Body of pancreas (tissue), 4 donors: ENCODE measurements around the gene PRG2. TPM values are rescaled to one million over a fixed set of nuclear protein-coding genes. Genes with fewer than 3 reads are reported as not detected.

ENCODE experiments used
- ATAC-seq: fragments of 150-250 bp; one replicate; pipeline ENCODE4 v1.9.1; 2016
- DNase-seq, 4 donors: peaks; one replicate each; pipeline ENCODE4 v3.0.0-alpha.2; 2019
- H3K27ac ChIP-seq, 4 donors: fragments of 200-600 bp; sonication (generic); 1 replicate in 3 of 4; 2 replicates in 1 of 4; pipeline versions ENCODE4 v1.5.1 to v1.6.1; 2016 to 2019; ENCODE audit warnings: mild to moderate bottlenecking in 1 of 4, mixed read lengths in 1 of 4, moderate library complexity in 1 of 4
- H3K27me3 ChIP-seq, 2 donors: fragments of 200-600 bp; sonication (generic); one replicate each; pipeline ENCODE4 v1.6.0; 2016; ENCODE audit warnings: mild to moderate bottlenecking in 1 of 2
- H3K36me3 ChIP-seq, 2 donors: fragments of 200-600 bp; sonication (generic); replicated peaks in 1 of 2; 2 replicates each; pipeline ENCODE4 v1.5.1; 2016; ENCODE audit warnings: low read depth in 2 of 2; ENCODE audit not compliant: insufficient read depth in 1 of 2
- H3K4me1 ChIP-seq: fragments of 200-600 bp; sonication (generic); one replicate; pipeline ENCODE4 v1.6.0; 2016
- H3K4me3 ChIP-seq, 2 donors: fragments of 200-600 bp; sonication (generic); 1 replicate in 1 of 2; 2 replicates in 1 of 2; pipeline ENCODE4 v1.5.1; 2016 to 2019
- H3K9me3 ChIP-seq, 3 donors: fragments of 200-600 bp; sonication (generic); 1 replicate in 2 of 3; 2 replicates in 1 of 3; pipeline ENCODE4 v1.5.1; 2016
- CTCF ChIP-seq, 7 experiments: fragments of 450-650 bp in 4 of 7; fragments of 200-600 bp in 3 of 7; sonication (generic) in 3 of 7; IDR thresholded peaks; one replicate each; pipeline ENCODE4 v1.5.1; 2016 to 2019; ENCODE audit warnings: antibody characterized with exemption in 7 of 7
- POLR2A ChIP-seq, 3 donors: fragments of 450-650 bp; IDR thresholded peaks; one replicate each; pipeline ENCODE4 v1.6.1; 2016; ENCODE audit warnings: antibody characterized with exemption in 3 of 3, mild to moderate bottlenecking in 2 of 3
- WGBS, 2 donors: methylation state at CpG; one replicate each; pipeline ENCODE4 v1.1.5; 2017; 5-methylcytosine and 5-hydroxymethylcytosine counted together
- intact Hi-C: fragments of 100-400 bp; cut with DNase I; formaldehyde crosslinking; loops from one replicate; pipeline ENCODE4 v1.15.1; 2023
- total RNA-seq, 2 donors: library from RNA; depleted of rRNA; stranded (reverse); fragments of >200 nt; gene quantifications; one replicate each; pipeline ENCODE4 v1.1.0, GENCODE V29; 2016

Gene PRG2
- total RNA-seq, 2 donors from 2014 or later: not detected

DNA sequence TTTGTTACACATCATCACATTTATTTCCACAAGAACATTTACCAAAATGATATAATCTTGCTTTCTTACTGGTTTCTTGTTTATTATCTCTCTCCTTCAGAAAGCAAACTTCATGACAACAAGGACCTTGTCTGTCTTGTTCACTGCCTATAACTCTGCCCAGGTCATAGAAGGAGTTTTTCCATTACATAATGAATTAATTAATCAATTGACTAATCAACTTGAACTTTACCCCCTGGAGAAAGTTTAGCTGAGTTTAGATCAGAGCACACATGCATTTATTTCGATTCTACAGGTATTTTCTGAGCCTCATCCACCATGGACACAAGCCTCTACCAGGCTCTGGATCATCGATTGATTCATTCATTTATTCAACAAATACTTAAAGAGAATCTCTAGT, 6.3 kb upstream of the PRG2 start:
- no peaks in the 10 kb centered on the region for H3K36me3 ChIP-seq
- no peaks in the 10 kb centered on the region for H3K27me3 ChIP-seq
- intact Hi-C loops: no loop called here
- no peak for DNase-seq
- no peak for ATAC-seq
- no peak overlapping the region for H3K27ac ChIP-seq
- H3K4me1 ChIP-seq: no peaks in the 10 kb centered on the region
- WGBS, 2 donors: 57 to 58% methylated on average over 2 of the region's 2 CpGs
- TF ChIP-seq CTCF (IDR thresholded peaks at IDR 0.05) (no peak), POLR2A (IDR thresholded peaks at IDR 0.05) (no peak)
- H3K4me3 ChIP-seq: no peak overlapping the region
- no peaks in the 10 kb centered on the region for H3K9me3 ChIP-seq

DNA sequence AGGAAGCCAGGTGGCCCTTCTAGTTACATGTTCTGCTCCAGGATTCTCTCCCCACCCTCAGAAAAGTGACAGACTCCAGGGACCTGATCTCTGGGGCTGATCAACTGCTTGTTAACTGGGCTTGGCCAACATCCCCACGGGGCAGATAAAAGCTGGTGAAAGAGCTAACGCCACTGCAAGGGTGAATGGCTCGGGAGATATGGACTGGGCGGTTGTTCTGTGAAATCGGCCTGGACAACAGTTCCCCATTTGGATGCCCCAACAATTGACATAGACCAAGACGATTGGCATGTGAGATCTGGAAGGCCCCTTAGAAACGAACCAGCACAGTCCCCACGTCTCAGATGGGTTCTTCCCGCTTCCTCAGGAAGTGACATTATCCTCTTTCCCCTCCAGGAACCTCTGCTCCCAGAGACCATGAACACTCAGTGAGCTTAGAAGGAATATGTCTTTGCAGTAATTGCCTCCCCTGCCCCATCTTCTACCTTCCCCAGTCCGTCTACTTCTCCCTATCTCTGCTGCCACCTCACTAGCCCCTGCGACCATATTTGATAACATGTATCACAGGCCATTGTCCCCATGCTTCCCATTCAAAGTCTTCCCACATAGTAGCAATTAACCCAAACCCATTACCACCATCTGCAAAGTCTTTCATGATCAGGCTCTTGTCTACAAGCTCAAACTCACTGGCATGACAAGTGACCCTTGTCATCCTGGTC, 5.6 kb upstream of the PRG2 start:
- TF ChIP-seq CTCF (IDR thresholded peaks at IDR 0.05) (no peak), POLR2A (IDR thresholded peaks at IDR 0.05) (no peak)
- Histone ChIP-seq H3K36me3 (no peaks in the 10 kb centered on the region), H3K27me3 (no peaks in the 10 kb centered on the region), H3K9me3 (no peaks in the 10 kb centered on the region), H3K27ac (no peak overlapping the region), H3K4me1 (no peaks in the 10 kb centered on the region), H3K4me3 (no peak overlapping the region)
- no peak for ATAC-seq
- WGBS, 2 donors: 80 to 87% methylated on average over 10 to 11 of the region's 11 CpGs
- DNase-seq: no peak
- intact Hi-C loops: no loop called here

GRCh38 chr11:57394203-57394965, 3.9 kb upstream of the PRG2 start:
- 55 to 76% methylated on average over 4 of the region's 4 CpGs for WGBS, 2 donors
- Histone ChIP-seq H3K9me3 (no peaks in the 10 kb centered on the region), H3K27me3 (no peaks in the 10 kb centered on the region), H3K27ac (no peak overlapping the region), H3K4me3 (no peak overlapping the region), H3K36me3 (no peaks in the 10 kb centered on the region), H3K4me1 (no peaks in the 10 kb centered on the region)
- intact Hi-C loops: no loop called here
- ATAC-seq (no peak), DNase-seq (no peak)
- TF ChIP-seq CTCF (IDR thresholded peaks at IDR 0.05) (no peak), POLR2A (IDR thresholded peaks at IDR 0.05) (no peak)

- Histone ChIP-seq H3K9me3 (no peaks in the 10 kb centered on the region), H3K27me3 (no peaks in the 10 kb centered on the region), H3K4me3 (no peak overlapping the region), H3K36me3 (no peaks in the 10 kb centered on the region), H3K27ac (no peak overlapping the region), H3K4me1 (no peaks in the 10 kb centered on the region)
- TF ChIP-seq CTCF (IDR thresholded peaks at IDR 0.05) (no peak), POLR2A (IDR thresholded peaks at IDR 0.05) (no peak)
- 73 to 83% methylated on average over 4 of the region's 4 CpGs for WGBS, 2 donors
- intact Hi-C loops: no loop called here
- no peak for DNase-seq
- ATAC-seq: no peak
These were observed 2.3 kb upstream of the PRG2 start for GRCh38 chr11:57392763-57393105.
